Mucosa of descending colon (tissue), 3 donors: Measurements from ENCODE around the gene HAGHL. TPM values are rescaled to one million over a fixed set of nuclear protein-coding genes. Genes with fewer than 3 reads are reported as not detected.
"Not testable (repeated sequence)": the region's sequence is repeated elsewhere in the genome, so short reads cannot be mapped to it uniquely, and the experiment has no call there.

Experiments used
- ATAC-seq: fragments of 200-7000 bp; cut with Tn5 transposase; one replicate; pipeline ENCODE4 v1.9.1; 2020; ENCODE audit warnings: mild to moderate bottlenecking, moderate library complexity
- DNase-seq, 3 donors: peaks; one replicate each; pipeline ENCODE4 v3.0.0-alpha.2; 2020
- H3K36me3 ChIP-seq: fragments of 200-600 bp; one replicate; pipeline ENCODE4 v1.8.0; 2021; ENCODE audit warnings: low read depth, mild to moderate bottlenecking
- H3K4me1 ChIP-seq: fragments of 200-600 bp; one replicate; pipeline ENCODE4 v1.8.0; 2021; ENCODE audit warnings: low read depth, mild to moderate bottlenecking
- H3K4me3 ChIP-seq: fragments of 200-600 bp; one replicate; pipeline ENCODE4 v1.8.0; 2021; ENCODE audit warnings: mild to moderate bottlenecking
- H3K9me3 ChIP-seq: fragments of 200-600 bp; one replicate; pipeline ENCODE4 v1.8.0; 2021; ENCODE audit warnings: mild to moderate bottlenecking
- CTCF ChIP-seq: fragments of 200-600 bp; IDR thresholded peaks from one replicate; pipeline ENCODE4 v1.8.0; 2022; ENCODE audit warnings: antibody characterized with exemption, mild to moderate bottlenecking
- intact Hi-C, 2 donors: fragments of 100-400 bp; cut with DNase I in 1 of 2; cut with micrococcal nuclease in 1 of 2; formaldehyde crosslinking; loops; one replicate each; pipeline versions ENCODE4 v1.11.0 to v1.11.1; 2022; cut with DNase I, micrococcal nuclease
- total RNA-seq, 3 donors: library from RNA; stranded (reverse); fragmentation: NEBNext Ultra II Directional in 2 of 3; extraction: Animal tissue kit (Norgen Biotek cat#: 25700) in 2 of 3; gene quantifications; one replicate each; pipeline versions ENCODE4 v1.2.1 to v1.2.4, GENCODE V29; 2021 to 2023
- donor health status: DM: no; HTN: no; CAD: no; lungs with moderate emphysema.
- donor health status: DM: no; HTN: no; CAD: no.
- donor health status: DM: no; HTN: yes; CAD: no.

The HAGHL gene
- total RNA-seq, 3 donors from 2014 or later, result 1.9 to 6.6 (median 3.5) TPM

DNA sequence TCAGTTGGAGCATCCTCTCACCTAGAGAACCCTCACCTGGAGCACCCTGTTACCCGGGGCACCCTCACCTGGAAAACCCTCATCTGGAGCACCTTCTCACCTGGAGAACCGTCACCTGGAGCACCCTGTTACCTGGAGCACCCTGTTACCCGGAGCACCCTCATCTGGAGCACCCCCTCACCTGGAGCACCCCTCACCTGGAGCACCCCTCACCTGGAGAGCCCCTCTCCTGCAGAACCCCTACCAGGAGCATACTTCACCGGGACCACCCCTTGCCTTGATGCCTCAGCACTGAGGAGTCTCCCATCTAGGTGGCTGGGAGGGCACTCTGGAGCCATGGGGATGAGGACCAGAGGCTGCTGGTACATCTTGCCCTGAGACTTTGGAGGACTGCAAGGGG is 17.9 kb upstream of the HAGHL start:
- Histone ChIP-seq H3K4me3 (no peak overlapping the region), H3K36me3 (no peaks in the 10 kb centered on the region), H3K9me3 (no peaks in the 10 kb centered on the region), H3K4me1 (peaks cover 2% of the 10 kb centered on the region)
- no peak for TF ChIP-seq CTCF
- intact Hi-C loops, result no loop called here
- DNase-seq (no peak), ATAC-seq (no peak)

DNA sequence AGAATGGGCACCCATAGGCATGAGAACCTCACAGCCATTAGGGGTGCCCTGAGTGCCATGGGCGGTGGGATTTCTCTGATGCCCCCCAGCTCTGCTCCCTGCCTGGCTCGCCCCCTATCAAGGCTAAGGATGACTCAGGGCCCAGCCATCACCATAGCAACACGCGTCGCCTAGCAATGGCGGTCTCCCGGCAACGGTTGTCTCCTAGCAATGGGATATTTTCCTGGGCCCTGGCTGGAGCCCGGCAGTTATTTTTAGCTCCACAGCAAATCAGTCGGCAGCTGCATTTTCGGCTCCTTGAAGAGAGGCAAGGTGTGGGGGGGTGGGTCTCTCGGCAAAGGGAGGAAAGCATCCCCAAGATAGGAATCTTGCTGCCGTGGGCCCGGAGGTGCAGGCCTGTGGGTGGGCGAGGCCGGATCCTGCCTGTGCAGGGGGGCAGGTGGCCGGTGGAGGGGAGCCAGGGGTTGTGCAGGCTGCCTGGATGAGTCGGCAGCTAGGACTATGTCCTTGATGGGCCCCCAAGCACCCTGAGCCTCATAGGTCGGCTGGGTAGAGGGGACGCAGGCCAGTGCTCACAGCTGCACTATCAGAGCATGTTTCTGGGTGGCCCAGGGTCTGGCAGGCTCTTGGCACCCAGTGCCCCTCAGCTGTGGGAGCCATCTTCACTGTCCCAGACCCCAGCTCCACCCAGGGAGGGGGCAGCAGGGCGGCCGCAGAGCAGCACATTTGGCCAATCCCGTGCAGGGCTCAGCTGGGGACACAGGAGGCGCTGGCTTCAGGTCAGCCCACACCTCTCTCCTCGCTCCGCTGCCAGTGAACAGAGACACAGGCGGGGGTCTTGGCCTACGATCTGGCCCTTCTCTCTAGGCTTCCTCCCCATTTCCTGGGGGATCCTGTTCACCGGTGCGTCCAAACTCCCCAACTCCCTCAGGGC is 17.1 kb upstream of the HAGHL start:
- H3K36me3 ChIP-seq, result no peaks in the 10 kb centered on the region
- peaks cover 2% of the 10 kb centered on the region for H3K4me1 ChIP-seq
- intact Hi-C loops, result loop anchor here in 1 of 2 donors (10.0 kb wide), 1 partner anchor 345 kb away; no protein-coding TSS in a partner anchor
- DNase-seq, result no peak
- no peaks in the 10 kb centered on the region for H3K9me3 ChIP-seq
- ATAC-seq, result no peak
- no peak overlapping the region for H3K4me3 ChIP-seq
- no peak for TF ChIP-seq CTCF

DNA sequence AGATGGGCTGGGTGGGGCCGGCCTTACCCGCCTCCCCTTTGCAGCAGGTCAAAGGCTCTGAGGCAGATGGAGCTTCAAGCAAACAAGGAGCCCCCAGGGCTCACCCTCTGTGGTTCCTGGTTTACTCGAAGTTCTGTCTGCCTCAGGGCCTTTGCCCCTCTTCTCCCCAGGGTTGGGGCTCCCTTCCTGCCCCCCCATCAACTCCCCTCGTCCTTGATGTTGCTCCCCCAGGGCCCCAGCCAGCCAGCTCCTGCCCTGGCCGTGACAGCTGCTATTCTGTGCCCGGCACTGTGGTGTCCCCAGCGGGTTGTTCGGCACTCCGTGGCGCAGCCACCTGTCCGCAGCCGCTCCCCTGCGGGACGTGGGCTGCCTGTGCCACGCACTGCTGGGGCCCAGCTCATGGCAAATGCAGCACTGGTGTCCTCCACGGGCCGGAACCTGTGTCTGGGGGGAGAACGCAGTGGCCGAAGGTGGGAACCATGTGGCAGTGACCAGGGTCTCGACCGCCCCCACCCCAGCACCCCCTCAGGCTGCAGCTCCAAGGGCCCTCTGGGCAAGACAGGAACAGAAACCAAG is 16.3 kb upstream of the HAGHL start:
- Histone ChIP-seq H3K4me3 (no peak overlapping the region), H3K4me1 (peaks cover 6% of the 10 kb centered on the region), H3K36me3 (no peaks in the 10 kb centered on the region), H3K9me3 (no peaks in the 10 kb centered on the region)
- intact Hi-C loops, result loop anchor here in 1 of 2 donors (10.0 kb wide), 1 partner anchor 344 kb away; no protein-coding TSS in a partner anchor
- DNase-seq (no peak), ATAC-seq (no peak)
- no peak for TF ChIP-seq CTCF

DNA sequence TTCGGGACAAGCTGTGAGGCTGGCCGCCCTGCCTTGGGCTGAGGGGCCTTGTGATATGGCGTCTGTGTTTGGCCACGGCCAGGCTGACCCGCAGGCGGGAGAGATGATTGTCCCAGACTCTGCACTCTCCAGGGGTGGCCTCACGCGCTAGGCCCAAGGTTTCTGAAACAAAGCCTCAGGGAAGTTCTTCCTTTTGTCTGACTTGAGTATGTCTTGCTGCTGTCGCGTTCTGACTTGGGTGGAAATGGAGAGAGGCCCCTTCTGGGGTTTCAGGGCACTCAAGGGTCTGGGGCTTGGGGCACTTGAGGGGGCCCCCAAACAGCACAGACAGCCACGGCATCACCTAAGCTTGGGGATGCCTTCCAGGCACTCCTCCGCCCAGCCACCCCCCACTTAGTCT is 15.8 kb upstream of the HAGHL start:
- TF ChIP-seq CTCF, result no peak
- H3K4me3 ChIP-seq, result no peak overlapping the region
- DNase-seq, result no peak
- no peak for ATAC-seq
- intact Hi-C loops, result loop anchor here in 1 of 2 donors (10.0 kb wide), 1 partner anchor 344 kb away; no protein-coding TSS in a partner anchor
- peaks cover 10% of the 10 kb centered on the region for H3K4me1 ChIP-seq
- no peaks in the 10 kb centered on the region for H3K36me3 ChIP-seq
- no peaks in the 10 kb centered on the region for H3K9me3 ChIP-seq

DNA sequence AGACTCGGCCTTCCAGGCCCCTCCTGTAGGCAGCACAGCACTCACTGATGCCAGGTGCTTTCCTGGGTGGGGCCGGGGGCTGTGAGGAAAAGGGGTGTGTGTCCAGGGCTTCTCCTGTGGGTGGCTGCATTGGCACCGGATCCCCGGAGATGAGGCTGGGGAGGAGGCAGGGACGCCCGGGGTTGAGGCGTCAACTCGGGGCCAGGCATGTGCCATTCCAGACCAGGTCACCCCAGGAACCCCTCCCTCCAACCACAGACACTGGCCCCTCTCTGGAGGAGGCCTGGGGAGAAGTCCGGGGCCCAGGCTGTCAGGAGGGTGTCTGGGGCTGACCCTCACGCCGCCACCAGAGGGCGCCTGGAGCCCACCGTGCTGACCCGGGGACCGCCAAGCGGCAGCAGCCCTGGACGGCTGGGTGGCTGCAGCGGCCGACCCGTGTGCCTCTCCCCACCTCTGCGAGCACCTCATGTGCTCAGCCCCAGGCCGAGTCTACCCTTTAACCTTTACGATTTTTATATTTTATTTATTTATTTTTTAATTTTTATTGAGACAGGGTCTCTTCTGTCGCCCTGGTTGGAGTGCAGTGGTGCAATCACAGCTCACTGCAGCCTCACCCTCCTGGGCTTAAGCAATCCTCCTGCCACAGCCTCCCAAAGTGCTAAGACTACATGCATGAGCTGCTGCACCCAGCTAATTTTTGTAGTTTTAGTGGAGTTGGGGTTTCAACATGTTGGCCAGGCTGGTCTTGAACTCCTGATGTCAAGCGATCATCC is 15.2 kb upstream of the HAGHL start:
- intact Hi-C loops, result loop anchor here in 1 of 2 donors (10.0 kb wide), 1 partner anchor 343 kb away; no protein-coding TSS in a partner anchor
- DNase-seq (peak; percentile 82 to 88 (median 82)), ATAC-seq (peak; percentile 69)
- Histone ChIP-seq H3K9me3 (no peaks in the 10 kb centered on the region), H3K36me3 (no peaks in the 10 kb centered on the region), H3K4me3 (no peak overlapping the region), H3K4me1 (peaks cover 16% of the 10 kb centered on the region)
- TF ChIP-seq CTCF, result peak; percentile 88

DNA sequence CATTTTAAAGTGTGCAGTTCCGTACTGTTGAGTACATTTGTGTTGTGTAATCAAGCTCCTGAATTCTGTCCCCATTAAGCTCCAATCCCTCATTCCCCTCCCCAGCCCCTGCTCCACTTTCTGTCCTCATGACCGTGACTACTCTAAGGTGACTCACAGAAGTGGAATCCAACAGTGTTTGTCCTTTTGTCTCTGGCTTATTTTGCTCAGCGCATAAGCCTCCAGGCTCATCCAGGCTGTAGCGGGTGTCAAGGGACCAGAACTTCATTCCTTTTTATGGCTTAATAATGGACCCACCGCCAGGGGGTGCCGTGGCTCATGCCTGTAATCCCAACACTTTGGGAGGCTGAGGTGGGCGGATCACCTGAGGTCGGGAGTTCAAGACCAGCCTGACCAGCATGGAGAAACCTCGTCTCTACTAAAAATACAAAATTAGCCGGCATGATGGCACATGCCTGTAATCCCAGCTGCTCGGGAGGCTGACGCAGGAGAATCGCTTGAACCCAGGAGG is 14.1 kb upstream of the HAGHL start:
- intact Hi-C loops, result loop anchor here in 1 of 2 donors (10.0 kb wide), 1 partner anchor 342 kb away; no protein-coding TSS in a partner anchor
- not testable (repeated sequence) for H3K36me3 ChIP-seq, H3K4me3 ChIP-seq, H3K9me3 ChIP-seq, ATAC-seq
- DNase-seq, result peak in 2 of 3 donors; percentile 54 to 66
- H3K4me1 ChIP-seq, result peaks cover 18% of the 10 kb centered on the region
